HG03575 (cell line): ENCODE measurements around the gene TMOD2.

Source experiments
- ATAC-seq: cut with Tn5 transposase; IDR thresholded peaks from one replicate; pipeline ENCODE4 v1.9.1; 2021; ENCODE audit not compliant: unreplicated experiment, insufficient number of reproducible peaks, low FRiP score; ENCODE audit errors: extremely low read depth

TMOD2 gene

GRCh38 chr15:51750792-51751696 lies at the start of gene TMOD2:
Gene TMOD2 (plus strand): TSS chr15:51751597. CDS start chr15:51766442, 14,845 bp downstream.
- no peak for ATAC-seq

GRCh38 chr15:51702710-51703109 lies 48.7 kb upstream of the TMOD2 start:
- no peak for ATAC-seq

GRCh38 chr15:51706291-51706690 lies 45.1 kb upstream of the TMOD2 start:
- ATAC-seq, result no peak

GRCh38 chr15:51706926-51707608 lies 44.3 kb upstream of the TMOD2 start:
- no peak for ATAC-seq

GRCh38 chr15:51708013-51708412 lies 43.4 kb upstream of the TMOD2 start:
- ATAC-seq, result no peak

- ATAC-seq, result no peak
Observed at GRCh38 chr15:51709031-51709430, 42.4 kb upstream of the TMOD2 start.

GRCh38 chr15:51714162-51714561 lies 37.2 kb upstream of the TMOD2 start:
- no peak for ATAC-seq

GRCh38 chr15:51714911-51715310 lies 36.5 kb upstream of the TMOD2 start:
- ATAC-seq, result no peak

- no peak for ATAC-seq
Observed at GRCh38 chr15:51718219-51718618, 33.2 kb upstream of the TMOD2 start.

GRCh38 chr15:51718746-51719145 lies 32.7 kb upstream of the TMOD2 start:
- no peak for ATAC-seq

GRCh38 chr15:51720201-51720995 lies 31.0 kb upstream of the TMOD2 start:
- no peak for ATAC-seq

GRCh38 chr15:51721199-51721960 lies 30.0 kb upstream of the TMOD2 start:
- no peak for ATAC-seq

- ATAC-seq, result no peak
Observed at GRCh38 chr15:51724199-51724598, 27.2 kb upstream of the TMOD2 start.

- ATAC-seq, result no peak
Observed at GRCh38 chr15:51724673-51725072, 26.7 kb upstream of the TMOD2 start.

- ATAC-seq, result no peak
Observed at GRCh38 chr15:51726302-51727073, 24.9 kb upstream of the TMOD2 start.

GRCh38 chr15:51727141-51727897 lies 24.1 kb upstream of the TMOD2 start:
- ATAC-seq, result no peak

GRCh38 chr15:51731549-51732267 lies 19.7 kb upstream of the TMOD2 start:
- ATAC-seq, result peak; percentile 31
